Ishikawa (cell line): ENCODE data around the gene SERP1.

Experiments used
- CEBPB ChIP-seq: IDR thresholded peaks from 2 replicates; pipeline ENCODE4 v1.6.1; 2012
- CREB1 ChIP-seq: IDR thresholded peaks from 2 replicates; pipeline ENCODE4 v1.6.1; 2012; ENCODE audit warnings: low read depth
- EGR1 ChIP-seq: IDR thresholded peaks from 2 replicates; pipeline ENCODE4 v1.6.1; 2012
- EP300 ChIP-seq: IDR thresholded peaks from 2 replicates; pipeline ENCODE4 v1.6.1; 2012; ENCODE audit warnings: borderline replicate concordance
- FOXM1 ChIP-seq: IDR thresholded peaks from 2 replicates; pipeline ENCODE4 v1.6.1; 2012; ENCODE audit warnings: low read depth, borderline replicate concordance
- MAX ChIP-seq: IDR thresholded peaks from 2 replicates; pipeline ENCODE4 v1.6.1; 2012
- NFIC ChIP-seq: IDR thresholded peaks from 2 replicates; pipeline ENCODE4 v1.6.1; 2012
- RAD21 ChIP-seq: IDR thresholded peaks from 2 replicates; pipeline ENCODE4 v1.6.1; 2012; ENCODE audit warnings: low read depth
- REST ChIP-seq: IDR thresholded peaks from 2 replicates; pipeline ENCODE4 v1.6.1; 2012; ENCODE audit warnings: low read depth, mild to moderate bottlenecking
- TAF1 ChIP-seq: IDR thresholded peaks from 2 replicates; pipeline ENCODE4 v1.6.1; 2012; ENCODE audit warnings: low read depth, mild to moderate bottlenecking
- TCF12 ChIP-seq: IDR thresholded peaks from 2 replicates; pipeline ENCODE4 v1.6.1; 2012; ENCODE audit warnings: low read depth
- TEAD4 ChIP-seq: IDR thresholded peaks from 2 replicates; pipeline ENCODE4 v1.6.1; 2012
- USF1 ChIP-seq: IDR thresholded peaks from 2 replicates; pipeline ENCODE4 v1.6.1; 2012
- YY1 ChIP-seq: IDR thresholded peaks from 2 replicates; pipeline ENCODE4 v1.6.1; 2012; ENCODE audit warnings: low read depth
- ZBTB7A ChIP-seq: IDR thresholded peaks from 2 replicates; pipeline ENCODE4 v1.6.1; 2012; ENCODE audit warnings: low read depth

Gene SERP1

GRCh38 chr3:150519026-150519425 is 27.3 kb downstream of the SERP1 start:
- TF ChIP-seq RAD21 (no peak), USF1 (no peak), CREB1 (no peak), FOXM1 (no peak), MAX (no peak), TEAD4 (no peak), EP300 (no peak), CEBPB (no peak), REST (no peak), NFIC (no peak), EGR1 (no peak), YY1 (no peak), ZBTB7A (no peak), TAF1 (no peak), TCF12 (no peak)

- TF ChIP-seq CEBPB (no peak), EGR1 (no peak), TAF1 (no peak), NFIC (no peak), ZBTB7A (no peak), USF1 (no peak), TEAD4 (no peak), YY1 (no peak), CREB1 (no peak), EP300 (no peak), TCF12 (no peak), REST (no peak), RAD21 (no peak), FOXM1 (no peak), MAX (no peak)
These were observed 31.1 kb downstream of the SERP1 start for GRCh38 chr3:150515210-150515609.

- TF ChIP-seq EP300 (no peak), EGR1 (no peak), ZBTB7A (no peak), NFIC (no peak), TAF1 (no peak), CREB1 (no peak), TEAD4 (no peak), FOXM1 (no peak), CEBPB (no peak), USF1 (no peak), MAX (no peak), YY1 (no peak), TCF12 (no peak), REST (no peak)
These were observed 35.0 kb downstream of the SERP1 start for GRCh38 chr3:150511122-150511821.

GRCh38 chr3:150509780-150510179 is 36.5 kb downstream of the SERP1 start:
- TF ChIP-seq TEAD4 = no peak
- no peak for TF ChIP-seq MAX
- TF ChIP-seq YY1 = no peak
- TF ChIP-seq CEBPB = no peak
- no peak for TF ChIP-seq REST
- no peak for TF ChIP-seq CREB1
- no peak for TF ChIP-seq FOXM1
- TF ChIP-seq ZBTB7A = no peak
- no peak for TF ChIP-seq TCF12
- no peak for TF ChIP-seq RAD21
- TF ChIP-seq USF1 = no peak
- TF ChIP-seq TAF1 = no peak
- TF ChIP-seq EGR1 = no peak
- no peak for TF ChIP-seq NFIC
